Hepatocyte (in vitro differentiated cells): ENCODE results near the gene APOL5. TPM values are rescaled to one million over a fixed set of nuclear protein-coding genes. Genes with fewer than 3 reads are reported as not detected.

Source experiments
- DNase-seq: peaks from one replicate; pipeline ENCODE4 v3.0.0-alpha.2; 2016; ENCODE audit warnings: low spot score
- H2AFZ ChIP-seq: fragments of 200-600 bp; sonication (generic); 2 replicates; pipeline ENCODE4 v1.6.0; 2016; ENCODE audit warnings: antibody characterized with exemption, mild to moderate bottlenecking
- H3K27ac ChIP-seq: fragments of 200-600 bp; sonication (generic); 2 replicates; pipeline ENCODE4 v1.5.1; 2016; ENCODE audit warnings: mild to moderate bottlenecking
- H3K27me3 ChIP-seq: fragments of 200-600 bp; sonication (generic); 2 replicates; pipeline ENCODE4 v1.6.1; 2016
- H3K36me3 ChIP-seq: fragments of 200-600 bp; sonication (generic); replicated peaks from 2 replicates; pipeline ENCODE4 v1.5.1; 2016; ENCODE audit warnings: low read depth; ENCODE audit not compliant: insufficient read depth
- H3K4me1 ChIP-seq: fragments of 200-600 bp; sonication (generic); 2 replicates; pipeline ENCODE4 v1.5.1; 2016; ENCODE audit warnings: mild to moderate bottlenecking, moderate library complexity; ENCODE audit not compliant: insufficient read depth
- H3K4me2 ChIP-seq: fragments of 200-600 bp; sonication (generic); 2 replicates; pipeline ENCODE4 v1.6.0; 2016
- H3K4me3 ChIP-seq: fragments of 200-600 bp; sonication (generic); 2 replicates; pipeline ENCODE4 v1.5.1; 2016; ENCODE audit warnings: mild to moderate bottlenecking
- H3K79me2 ChIP-seq: fragments of 200-600 bp; sonication (generic); 2 replicates; pipeline ENCODE4 v1.6.0; 2017; ENCODE audit warnings: mild to moderate bottlenecking
- H3K9me2 ChIP-seq: fragments of 200-600 bp; sonication (generic); replicated peaks from 2 replicates; pipeline ENCODE4 v1.6.0; 2017; ENCODE audit warnings: mild to moderate bottlenecking; ENCODE audit not compliant: insufficient read depth
- H3K9me3 ChIP-seq: fragments of 200-600 bp; sonication (generic); 2 replicates; pipeline ENCODE4 v1.5.1; 2016; ENCODE audit warnings: low read depth, mild to moderate bottlenecking
- H4K20me1 ChIP-seq: fragments of 200-600 bp; sonication (generic); 2 replicates; pipeline ENCODE4 v1.6.0; 2016; ENCODE audit warnings: mild to moderate bottlenecking; ENCODE audit not compliant: insufficient read depth, poor library complexity, severe bottlenecking
- EZH2 ChIP-seq: fragments of 200-600 bp; sonication (generic); IDR thresholded peaks from 2 replicates; pipeline ENCODE4 v1.6.1; 2016; ENCODE audit warnings: antibody characterized with exemption, mild to moderate bottlenecking, borderline replicate concordance
- EZH2phosphoT487 ChIP-seq: fragments of 200-600 bp; sonication (generic); IDR thresholded peaks from one replicate; pipeline ENCODE4 v1.6.1; 2018; ENCODE audit warnings: antibody characterized with exemption, mild to moderate bottlenecking, low read depth, moderate library complexity; ENCODE audit not compliant: unreplicated experiment, severe bottlenecking
- whole genome bisulfite sequencing: methylation state at CpG from one replicate; pipeline ENCODE4 v1.1.6; 2016; ENCODE audit warnings: low lambda C conversion rate; ENCODE audit errors: missing lambda C conversion rate; 5-methylcytosine and 5-hydroxymethylcytosine counted together
- polyA plus RNA-seq: library from polyadenylated mRNA; unstranded; fragments of >200 nt; fragmentation: Nextera tagmentation; extraction: Ambion mirVana; gene quantifications from 2 replicates; pipeline ENCODE4 v1.2.1, GENCODE V29; 2016
- total RNA-seq: library from RNA; depleted of rRNA; stranded (reverse); fragments of >200 nt; gene quantifications from 2 replicates; pipeline ENCODE4 v1.2.3, GENCODE V29; 2014
- TF ChIP-seq, protein P1 (sequence below): fragments of 200-600 bp; sonication (generic); IDR thresholded peaks from 2 replicates; pipeline ENCODE4 v1.5.1; 2016; ENCODE audit warnings: antibody characterized with exemption, mild to moderate bottlenecking; ENCODE audit not compliant: poor library complexity

The APOL5 gene
- total and polyA plus RNA-seq, 2 experiments from 2014 or later: not detected

DNA sequence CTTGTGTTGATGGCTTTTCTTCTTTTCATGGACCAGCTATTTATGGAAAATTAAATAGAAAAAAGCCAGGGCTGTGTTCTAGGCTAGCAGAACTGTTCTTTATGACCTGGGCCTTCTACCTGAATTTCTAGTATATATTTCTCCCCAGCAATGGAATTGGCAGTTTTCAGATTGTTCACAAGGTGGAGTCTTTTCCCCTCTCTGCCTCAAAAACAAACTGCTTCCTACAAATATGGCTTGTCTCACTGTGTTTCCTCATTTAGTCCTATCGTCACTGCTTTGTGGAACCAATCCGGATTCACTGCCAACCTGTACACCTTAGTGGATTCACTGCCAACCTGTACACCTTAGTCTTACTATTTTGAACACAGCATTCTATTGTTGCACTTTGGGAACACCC lies 5.0 kb upstream of the APOL5 start:
- Histone ChIP-seq H3K27ac (no peak overlapping the region), H3K4me3 (no peak overlapping the region), H3K4me1 (no peaks in the 10 kb centered on the region), H4K20me1 (no peaks in the 10 kb centered on the region), H2AFZ (no peak overlapping the region), H3K79me2 (no peaks in the 10 kb centered on the region), H3K36me3 (no peaks in the 10 kb centered on the region), H3K9me3 (no peaks in the 10 kb centered on the region), H3K27me3 (no peaks in the 10 kb centered on the region), H3K9me2 (no peaks in the 10 kb centered on the region), H3K4me2 (no peak overlapping the region)
- TF ChIP-seq EZH2phosphoT487 (no peak), EZH2 (no peak)
- TF ChIP-seq, protein P1, sequence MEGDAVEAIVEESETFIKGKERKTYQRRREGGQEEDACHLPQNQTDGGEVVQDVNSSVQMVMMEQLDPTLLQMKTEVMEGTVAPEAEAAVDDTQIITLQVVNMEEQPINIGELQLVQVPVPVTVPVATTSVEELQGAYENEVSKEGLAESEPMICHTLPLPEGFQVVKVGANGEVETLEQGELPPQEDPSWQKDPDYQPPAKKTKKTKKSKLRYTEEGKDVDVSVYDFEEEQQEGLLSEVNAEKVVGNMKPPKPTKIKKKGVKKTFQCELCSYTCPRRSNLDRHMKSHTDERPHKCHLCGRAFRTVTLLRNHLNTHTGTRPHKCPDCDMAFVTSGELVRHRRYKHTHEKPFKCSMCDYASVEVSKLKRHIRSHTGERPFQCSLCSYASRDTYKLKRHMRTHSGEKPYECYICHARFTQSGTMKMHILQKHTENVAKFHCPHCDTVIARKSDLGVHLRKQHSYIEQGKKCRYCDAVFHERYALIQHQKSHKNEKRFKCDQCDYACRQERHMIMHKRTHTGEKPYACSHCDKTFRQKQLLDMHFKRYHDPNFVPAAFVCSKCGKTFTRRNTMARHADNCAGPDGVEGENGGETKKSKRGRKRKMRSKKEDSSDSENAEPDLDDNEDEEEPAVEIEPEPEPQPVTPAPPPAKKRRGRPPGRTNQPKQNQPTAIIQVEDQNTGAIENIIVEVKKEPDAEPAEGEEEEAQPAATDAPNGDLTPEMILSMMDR: no peak
- no peak for DNase-seq
- WGBS: 91% methylated on average over 2 of the region's 2 CpGs

DNA sequence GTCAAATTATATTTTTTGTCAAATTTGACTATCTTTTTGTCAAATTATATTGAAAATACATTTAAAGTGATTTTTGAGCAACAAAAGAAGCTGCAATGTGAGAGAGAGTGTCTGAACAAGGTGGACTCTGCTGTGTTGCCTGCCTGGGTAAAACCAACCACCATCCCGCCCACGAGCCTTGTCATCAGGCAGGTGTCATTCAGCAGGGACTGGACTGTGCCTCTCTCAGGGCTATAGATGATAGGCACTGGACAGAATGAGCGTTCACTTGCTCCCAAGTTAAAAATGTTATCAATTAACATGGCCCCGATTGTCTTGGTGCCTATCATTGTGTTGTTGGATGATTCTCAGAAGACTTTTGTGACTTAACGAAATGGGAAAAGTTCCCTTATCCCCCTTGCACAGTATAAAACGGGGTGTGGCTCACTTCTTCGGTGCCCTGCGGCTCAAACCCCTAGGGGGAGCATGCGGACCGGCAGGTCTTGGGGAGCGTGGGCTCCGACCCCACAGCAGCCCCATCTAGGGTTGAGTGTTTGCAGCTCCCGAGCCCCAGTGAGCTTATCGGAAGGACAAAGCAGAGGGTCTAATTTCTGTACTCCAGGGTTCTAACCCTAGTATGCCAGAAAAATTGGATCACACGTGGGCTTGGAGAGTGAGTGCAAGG lies 1.7 kb downstream of the APOL5 start:
- 88% methylated on average over 15 of the region's 15 CpGs for WGBS
- H2AFZ ChIP-seq: no peak overlapping the region
- H3K27ac ChIP-seq: no peak overlapping the region
- TF ChIP-seq EZH2phosphoT487 (no peak), EZH2 (no peak)
- TF ChIP-seq, protein P1: no peak
- H3K36me3 ChIP-seq: no peaks in the 10 kb centered on the region
- no peaks in the 10 kb centered on the region for H4K20me1 ChIP-seq
- no peaks in the 10 kb centered on the region for H3K9me3 ChIP-seq
- no peak overlapping the region for H3K4me2 ChIP-seq
- no peaks in the 10 kb centered on the region for H3K4me1 ChIP-seq
- H3K27me3 ChIP-seq: no peaks in the 10 kb centered on the region
- DNase-seq: no peak
- H3K9me2 ChIP-seq: no peaks in the 10 kb centered on the region
- H3K4me3 ChIP-seq: no peak overlapping the region
- H3K79me2 ChIP-seq: no peaks in the 10 kb centered on the region

DNA sequence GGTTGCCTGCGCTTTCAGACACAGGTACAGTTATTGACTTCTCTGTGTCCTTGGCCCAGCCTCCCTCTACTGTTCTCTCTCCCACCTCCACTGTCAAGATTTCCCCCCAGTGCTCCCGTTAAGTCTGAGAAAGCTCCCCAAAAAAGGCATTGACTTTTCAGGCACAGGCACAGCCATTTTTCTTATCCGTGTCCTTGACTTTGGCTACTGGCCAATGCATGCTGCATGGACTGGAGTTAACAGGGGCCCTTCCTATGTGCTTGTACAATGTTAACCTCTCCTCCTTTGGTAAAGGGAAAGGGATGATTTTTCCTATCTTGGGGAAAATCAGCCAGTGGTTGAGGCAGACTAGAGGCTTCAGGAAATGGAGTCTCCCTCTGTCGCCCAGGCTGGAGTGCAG lies 4.3 kb downstream of the APOL5 start:
- Histone ChIP-seq H3K27ac (no peak overlapping the region), H4K20me1 (no peaks in the 10 kb centered on the region), H3K4me3 (no peak overlapping the region), H3K79me2 (no peaks in the 10 kb centered on the region), H2AFZ (no peak overlapping the region), H3K36me3 (no peaks in the 10 kb centered on the region), H3K4me1 (no peaks in the 10 kb centered on the region), H3K9me3 (no peaks in the 10 kb centered on the region), H3K27me3 (no peaks in the 10 kb centered on the region), H3K4me2 (no peak overlapping the region), H3K9me2 (no peaks in the 10 kb centered on the region)
- no peak for TF ChIP-seq EZH2
- TF ChIP-seq, protein P1: no peak
- no peak for TF ChIP-seq EZH2phosphoT487
- DNase-seq: no peak
- 86% methylated on average over 4 of the region's 4 CpGs for WGBS

DNA sequence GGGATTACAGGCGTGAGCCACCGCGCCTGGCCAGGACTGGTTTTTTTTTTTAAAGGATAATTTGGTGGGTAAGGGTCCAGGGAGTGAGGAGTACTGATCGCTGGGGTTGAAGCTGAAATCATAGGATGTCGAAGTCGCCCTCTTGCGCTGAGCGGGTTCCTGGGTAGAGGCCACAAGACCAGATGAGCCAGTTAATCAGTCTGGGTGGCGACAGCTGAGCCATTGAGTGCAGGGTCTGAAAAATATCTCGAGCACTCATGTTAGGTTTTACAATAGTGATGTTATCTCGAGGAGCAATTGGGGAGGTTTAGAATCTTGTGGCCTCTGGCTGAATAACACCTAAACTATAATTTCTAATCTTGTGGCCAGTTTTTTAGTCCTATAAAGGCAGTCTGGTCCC lies 7.8 kb downstream of the APOL5 start:
- no peaks in the 10 kb centered on the region for H3K79me2 ChIP-seq
- 59% methylated on average over 11 of the region's 11 CpGs for WGBS

More for the DNA sequence above, 7.8 kb downstream of the APOL5 start:
- H3K4me2 ChIP-seq: no peak overlapping the region
- H3K4me3 ChIP-seq: no peak overlapping the region
- TF ChIP-seq EZH2phosphoT487: no peak
- TF ChIP-seq, protein P1: no peak
- no peak for TF ChIP-seq EZH2
- DNase-seq: no peak
- H4K20me1 ChIP-seq: no peaks in the 10 kb centered on the region
- H3K9me2 ChIP-seq: no peaks in the 10 kb centered on the region
- H2AFZ ChIP-seq: no peak overlapping the region
- H3K27me3 ChIP-seq: no peaks in the 10 kb centered on the region
- no peaks in the 10 kb centered on the region for H3K9me3 ChIP-seq
- H3K4me1 ChIP-seq: no peaks in the 10 kb centered on the region
- H3K36me3 ChIP-seq: no peaks in the 10 kb centered on the region
- no peak overlapping the region for H3K27ac ChIP-seq
